Measurements from ENCODE around the gene RHOC.

The RHOC gene

GRCh38 chr1:112676543-112676942 is 30.4 kb downstream of the RHOC start:
- no peak for DNase-seq

DNA sequence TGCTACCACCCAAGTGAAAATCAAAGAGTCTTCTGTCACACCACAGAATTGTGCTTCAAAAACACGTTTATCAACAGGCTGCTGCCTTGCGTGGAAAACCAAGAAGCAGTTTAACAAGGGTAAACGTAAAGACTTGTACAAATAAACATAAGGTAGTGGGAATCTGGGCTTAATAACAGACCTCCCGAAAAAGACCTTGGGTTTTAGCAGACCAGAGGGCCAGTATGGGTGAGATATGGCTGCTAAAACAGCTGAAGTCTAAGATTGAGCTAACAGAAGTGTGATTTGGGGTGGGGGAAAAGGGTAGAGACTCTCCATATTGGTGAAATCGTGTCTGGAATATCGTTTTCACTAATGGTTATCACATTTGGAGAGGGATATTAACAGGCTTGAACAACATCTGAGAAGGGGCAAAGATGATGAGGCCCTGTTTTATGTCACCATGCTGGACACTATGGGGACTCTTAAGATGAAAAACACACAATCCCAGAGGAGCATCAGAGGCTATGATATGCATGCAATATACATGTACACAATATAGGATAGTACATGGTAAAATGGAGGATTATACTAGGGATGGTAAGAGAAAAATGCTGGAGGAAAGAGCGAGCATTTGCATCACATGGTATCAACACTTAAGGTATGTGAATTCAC is 31.1 kb downstream of the RHOC start:
- DNase-seq: no peak

- peak; percentile 5 to 54 (median 40) for DNase-seq
Measured at GRCh38 chr1:112674986-112675727, 31.8 kb downstream of the RHOC start.

DNA sequence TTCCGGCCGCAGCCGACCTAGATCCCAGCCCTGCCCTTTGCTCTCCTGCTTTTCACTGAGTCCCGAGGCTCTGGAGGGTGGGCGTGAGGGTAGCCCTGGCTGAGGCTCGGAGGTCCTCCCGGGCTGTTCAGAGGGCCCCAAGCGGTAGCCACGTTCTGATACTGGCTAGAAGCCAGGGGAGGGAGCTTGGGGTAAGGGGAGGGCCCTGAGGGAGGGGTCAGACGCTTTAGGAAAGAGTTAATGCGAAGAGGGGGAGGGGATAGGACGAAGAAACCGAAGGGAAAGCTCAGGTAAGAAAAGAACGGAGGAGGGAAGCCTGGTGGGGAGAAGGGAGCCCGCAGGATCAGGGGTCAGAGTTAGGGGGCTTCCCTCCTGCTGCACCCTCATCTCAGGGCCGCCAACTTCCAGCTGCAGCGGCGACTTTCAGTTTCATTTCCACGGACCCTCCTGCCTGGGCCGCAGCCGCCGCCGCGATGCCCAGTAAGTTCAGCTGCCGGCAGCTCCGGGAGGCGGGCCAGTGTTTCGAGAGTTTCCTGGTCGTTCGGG is 32.4 kb downstream of the RHOC start, which contains the start of gene MOV10:
Gene MOV10, plus strand, starts transcription at position 220 of the 546 bp plus-strand sequence. Its CDS starts 254 bp downstream, at position 474.
- peak; percentile 33 to 81 (median 56) for DNase-seq

- DNase-seq: peak in 3 of 6 experiments; percentile 12 to 50 (median 26)
Measured at GRCh38 chr1:112673592-112674439, 33.1 kb downstream of the RHOC start.

GRCh38 chr1:112672842-112673241 is 34.1 kb downstream of the RHOC start:
- DNase-seq: no peak

- DNase-seq: no peak
Measured at GRCh38 chr1:112672009-112672408, 34.9 kb downstream of the RHOC start.

- no peak for DNase-seq
Measured at GRCh38 chr1:112666946-112667345, 40.0 kb downstream of the RHOC start.

DNA sequence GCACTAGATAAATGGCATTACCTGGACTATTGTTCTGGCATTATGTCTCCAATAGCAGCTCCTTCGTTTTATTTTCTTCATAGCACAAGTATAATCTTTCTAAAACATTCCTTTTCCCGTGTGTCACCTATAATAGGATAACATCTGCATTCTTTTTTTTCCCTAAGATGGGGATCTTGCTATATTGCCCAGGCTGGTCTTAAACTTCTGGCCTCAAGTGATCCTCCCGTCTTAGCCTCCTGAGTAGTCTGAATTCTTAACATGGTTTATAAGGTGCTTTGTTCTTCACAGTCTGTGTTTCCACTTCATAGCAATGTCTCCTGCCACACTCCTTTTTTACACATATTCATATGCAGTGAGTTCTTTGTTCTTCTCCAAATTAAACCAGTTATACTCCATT is 41.1 kb downstream of the RHOC start:
- no peak for DNase-seq

DNA sequence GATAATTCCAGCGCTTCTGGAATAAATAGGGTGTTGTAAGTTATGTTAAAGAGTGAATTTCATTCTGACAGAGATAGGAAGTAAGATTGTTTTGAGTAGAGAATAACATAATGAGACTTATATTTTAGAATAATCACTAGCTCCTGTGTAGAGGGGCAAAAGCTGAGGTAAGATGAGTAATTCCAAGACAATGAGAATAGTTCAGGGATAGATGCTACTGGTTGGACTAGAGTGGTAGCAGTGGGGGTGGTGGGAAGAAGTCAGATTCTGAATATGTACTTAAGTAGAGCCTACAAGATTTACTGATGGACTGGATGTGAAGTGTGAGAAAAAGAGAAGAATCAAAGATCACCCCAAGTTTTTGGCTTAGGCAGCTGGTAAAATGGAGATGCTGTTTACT is 55.7 kb downstream of the RHOC start:
- no peak for DNase-seq
